Heart left ventricle (tissue), 16 donors: Measurements from ENCODE around the gene ZBTB20. TPM values are rescaled to one million over a fixed set of nuclear protein-coding genes. Genes with fewer than 3 reads are reported as not detected.

Source experiments
- ATAC-seq, 4 donors: fragments of 200-7000 bp; cut with Tn5 transposase; one replicate each; pipeline ENCODE4 v1.9.1; 2020 to 2022; ENCODE audit warnings: moderate library complexity in 4 of 4, mild to moderate bottlenecking in 3 of 4, moderate number of reproducible peaks in 1 of 4
- DNase-seq, 5 donors: peaks; one replicate each; pipeline ENCODE4 v3.0.0-alpha.2; 2020
- H3K27ac ChIP-seq, 12 donors: fragments of 200-600 bp; sonication (generic) in 4 of 12; one replicate each; pipeline versions ENCODE4 v1.5.0 to v1.8.0; 2016 to 2022; ENCODE audit warnings: mild to moderate bottlenecking in 2 of 12
- H3K27me3 ChIP-seq, 9 donors: fragments of 200-600 bp; sonication (generic) in 2 of 9; one replicate each; pipeline versions ENCODE4 v1.5.1 to v1.8.0; 2016 to 2022; ENCODE audit warnings: mild to moderate bottlenecking in 3 of 9
- H3K36me3 ChIP-seq, 9 donors: fragments of 200-600 bp; sonication (generic) in 2 of 9; one replicate each; pipeline versions ENCODE4 v1.5.0 to v1.8.0; 2018 to 2022; ENCODE audit warnings: mild to moderate bottlenecking in 2 of 9
- H3K4me1 ChIP-seq, 12 donors: fragments of 200-600 bp; sonication (generic) in 4 of 12; one replicate each; pipeline versions ENCODE4 v1.5.0 to v1.8.0; 2016 to 2022; ENCODE audit warnings: mild to moderate bottlenecking in 3 of 12
- H3K4me3 ChIP-seq, 12 donors: fragments of 200-600 bp; sonication (generic) in 4 of 12; one replicate each; pipeline versions ENCODE4 v1.5.0 to v1.8.0; 2017 to 2022; ENCODE audit warnings: mild to moderate bottlenecking in 9 of 12, moderate library complexity in 4 of 12
- H3K9me3 ChIP-seq, 12 donors: fragments of 200-600 bp; sonication (generic) in 4 of 12; one replicate each; pipeline versions ENCODE4 v1.5.0 to v1.8.0; 2016 to 2022; ENCODE audit warnings: mild to moderate bottlenecking in 1 of 12
- POLR2A ChIP-seq, 2 donors: fragments of 450-650 bp; IDR thresholded peaks; one replicate each; pipeline ENCODE4 v1.6.1; 2017; ENCODE audit warnings: antibody characterized with exemption in 2 of 2, mild to moderate bottlenecking in 2 of 2, moderate library complexity in 2 of 2
- WGBS, 4 donors: extraction: QIAGEN DNeasy Blood & Tissue Kit in 2 of 4; methylation state at CpG; one replicate each; pipeline versions ENCODE4 v1.1.5 to v1.1.7; 2013 to 2018; 5-methylcytosine and 5-hydroxymethylcytosine counted together
- intact Hi-C, 10 donors: fragments of 100-400 bp; cut with DNase I; formaldehyde crosslinking; loops; one replicate each; pipeline versions ENCODE4 v1.11.1 to v1.14.2; 2022
- polyA plus RNA-seq, 2 donors: library from polyadenylated mRNA; stranded (reverse); fragments of 200-250 nt; gene quantifications; one replicate each; pipeline ENCODE4 v1.2.3, GENCODE V29; 2013
- total RNA-seq, 9 donors: library from RNA; depleted of rRNA in 2 of 9; stranded (reverse); fragments of >200 nt in 2 of 9; fragmentation: NEBNext Ultra II Directional in 3 of 9; extraction: Animal tissue kit (Norgen Biotek cat#: 25700) in 3 of 9; gene quantifications; one replicate each; pipeline versions ENCODE4 v1.1.0 to v1.2.4, GENCODE V29; 2016 to 2023
- TF ChIP-seq, protein P1 (sequence below), 12 donors: fragments of 200-600 bp; sonication (generic) in 4 of 12; IDR thresholded peaks; one replicate each; pipeline versions ENCODE4 v1.5.0 to v1.8.0; 2018 to 2022; ENCODE audit warnings: antibody characterized with exemption in 12 of 12, mild to moderate bottlenecking in 5 of 12
- donor health status: ischemic (EF 13 %, LVEDD 7.1; RV severe dilation, severe dysfunction).
- donor health status: healthy with polysubstance abuse.
- donor health status: DM: no; HTN: yes; CAD: no.
- donor health status: DM: no; HTN: no; CAD: no.
- donor health status: ischemic (EF 25% LVEDD 6.9; RV normal size, moderate dysfunction).
- donor health status: ischemic (EF 25% LVEDD 5.7; RV mildly dilated, moderate dysfunction).
- donor health status: healthy.
- donor health status: DM: yes; HTN: yes; CAD: no.
- donor health status: ischemic (EF 35%, LVEDD 5.7; RV mildly dilated, moderate dysfunction).
- donor health status: nonischemic (EF 11% LVEDD 7.7; RV severe dilation, severe dysfunction).
- donor health status: DM: yes; HTN: yes; CAD: no.
- donor health status: PGD.
- donor health status: ischemic (EF 29% LVEDD 5.4; RV normal size, mild dysfunction).
- donor health status: nonischemic (EF 23%, LVEDD 6.1; RV moderate dilation, normal function).

The ZBTB20 gene
- total and polyA plus RNA-seq, 11 donors: 6.2 to 109 (median 77.3) TPM

DNA sequence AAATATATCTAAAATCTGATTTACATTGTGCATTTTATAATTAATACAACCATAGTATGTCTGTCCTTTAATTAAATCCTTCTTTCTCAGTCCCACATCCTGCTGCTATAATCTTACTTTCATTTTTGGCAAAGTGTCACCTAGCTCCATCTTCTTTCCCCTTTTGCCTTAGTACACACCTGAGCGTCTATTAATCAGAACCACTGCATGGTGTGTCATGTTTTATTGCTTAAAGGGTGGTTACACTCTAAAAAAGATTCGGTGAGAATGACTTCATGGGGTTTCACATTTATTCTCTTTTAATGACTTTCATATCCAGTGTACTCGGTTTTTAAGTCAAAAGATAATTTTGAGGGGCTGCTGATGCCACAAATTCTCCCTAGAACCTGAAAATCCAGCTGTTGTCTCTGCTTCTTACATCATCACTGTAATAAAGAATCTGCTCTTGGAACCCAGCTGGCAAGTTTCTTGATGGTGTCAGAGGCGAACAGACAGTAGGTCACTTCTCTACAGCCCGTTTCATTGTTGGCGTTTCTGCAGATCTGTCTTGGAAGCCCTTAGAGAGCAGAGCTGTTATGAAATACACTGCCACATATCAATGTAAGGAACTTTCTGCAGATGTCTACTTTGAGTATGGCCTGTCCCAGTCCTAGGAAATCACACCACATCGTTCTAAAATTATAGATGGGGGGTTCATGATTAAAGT, 753.6 kb downstream of the ZBTB20 start:
- Histone ChIP-seq H3K27me3 (no peaks in the 10 kb centered on the region), H3K4me3 (no peak overlapping the region), H3K4me1 (peaks cover 0 to 33% (median 12%) of the 10 kb centered on the region in 12 donors), H3K9me3 (no peaks in the 10 kb centered on the region), H3K36me3 (peaks cover 0 to 7% (median 5%) of the 10 kb centered on the region in 9 donors), H3K27ac (peak overlapping the region in 3 of 12 donors; percentile 2 to 20 (median 15))
- ATAC-seq (peak in 3 of 4 donors; percentile 47 to 76 (median 58)), DNase-seq (peak in 3 of 5 donors; percentile 25 to 42 (median 33))
- TF ChIP-seq, protein P1, sequence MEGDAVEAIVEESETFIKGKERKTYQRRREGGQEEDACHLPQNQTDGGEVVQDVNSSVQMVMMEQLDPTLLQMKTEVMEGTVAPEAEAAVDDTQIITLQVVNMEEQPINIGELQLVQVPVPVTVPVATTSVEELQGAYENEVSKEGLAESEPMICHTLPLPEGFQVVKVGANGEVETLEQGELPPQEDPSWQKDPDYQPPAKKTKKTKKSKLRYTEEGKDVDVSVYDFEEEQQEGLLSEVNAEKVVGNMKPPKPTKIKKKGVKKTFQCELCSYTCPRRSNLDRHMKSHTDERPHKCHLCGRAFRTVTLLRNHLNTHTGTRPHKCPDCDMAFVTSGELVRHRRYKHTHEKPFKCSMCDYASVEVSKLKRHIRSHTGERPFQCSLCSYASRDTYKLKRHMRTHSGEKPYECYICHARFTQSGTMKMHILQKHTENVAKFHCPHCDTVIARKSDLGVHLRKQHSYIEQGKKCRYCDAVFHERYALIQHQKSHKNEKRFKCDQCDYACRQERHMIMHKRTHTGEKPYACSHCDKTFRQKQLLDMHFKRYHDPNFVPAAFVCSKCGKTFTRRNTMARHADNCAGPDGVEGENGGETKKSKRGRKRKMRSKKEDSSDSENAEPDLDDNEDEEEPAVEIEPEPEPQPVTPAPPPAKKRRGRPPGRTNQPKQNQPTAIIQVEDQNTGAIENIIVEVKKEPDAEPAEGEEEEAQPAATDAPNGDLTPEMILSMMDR (IDR thresholded peaks at IDR 0.05): no peak
- no peak for TF ChIP-seq POLR2A (IDR thresholded peaks at IDR 0.05)
- intact Hi-C loops: no loop called here
- 77 to 87% (median 83%) methylated on average over 7 of the region's 7 CpGs for WGBS, 4 donors

- intact Hi-C loops: no loop called here
- Histone ChIP-seq H3K27me3 (no peaks in the 10 kb centered on the region), H3K9me3 (no peaks in the 10 kb centered on the region), H3K4me1 (peaks cover 0 to 33% (median 12%) of the 10 kb centered on the region in 12 donors), H3K4me3 (no peak overlapping the region), H3K36me3 (peaks cover 0 to 13% (median 12%) of the 10 kb centered on the region in 9 donors), H3K27ac (no peak overlapping the region)
- TF ChIP-seq, protein P1 (IDR thresholded peaks at IDR 0.05): no peak
- TF ChIP-seq POLR2A (IDR thresholded peaks at IDR 0.05): no peak
- 96 to 98% (median 97%) methylated on average over 2 of the region's 2 CpGs for WGBS, 4 donors
- ATAC-seq (no peak), DNase-seq (no peak)
These were observed 754.3 kb downstream of the ZBTB20 start for GRCh38 chr3:114392831-114393230.

- 93 to 97% (median 97%) methylated on average over 4 of the region's 4 CpGs for WGBS, 4 donors
- peaks cover 0 to 32% (median 17%) of the 10 kb centered on the region in 9 donors for H3K36me3 ChIP-seq
- H3K27ac ChIP-seq: no peak overlapping the region
- peaks cover 0 to 33% (median 10%) of the 10 kb centered on the region in 12 donors for H3K4me1 ChIP-seq
- DNase-seq (no peak), ATAC-seq (no peak)
- H3K27me3 ChIP-seq: no peaks in the 10 kb centered on the region
- H3K4me3 ChIP-seq: no peak overlapping the region
- H3K9me3 ChIP-seq: no peaks in the 10 kb centered on the region
- TF ChIP-seq POLR2A (IDR thresholded peaks at IDR 0.05): no peak
- TF ChIP-seq, protein P1 (IDR thresholded peaks at IDR 0.05): no peak
- intact Hi-C loops: loop anchor here in 6 of 10 donors (10.0 kb wide), 7 partner anchors 196 to 1306 kb away; no protein-coding TSS in a partner anchor
These were observed 757.9 kb downstream of the ZBTB20 start for GRCh38 chr3:114389156-114389555.

DNA sequence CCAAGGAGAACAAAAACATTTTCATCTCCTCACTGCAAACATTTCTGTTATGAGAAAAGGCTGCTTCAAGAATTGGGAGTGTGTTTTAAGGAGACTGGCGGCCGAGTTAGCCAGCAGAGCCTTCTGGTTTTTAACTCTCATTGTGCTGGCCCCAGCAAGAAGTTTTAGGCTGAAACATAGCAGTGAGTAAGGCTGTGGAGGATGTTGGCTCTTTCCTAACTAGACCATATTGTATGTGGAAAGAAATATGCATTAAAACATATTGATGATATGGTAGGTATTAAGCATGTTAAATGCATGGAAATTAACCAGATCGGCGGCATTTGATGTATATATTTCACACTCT, 762.6 kb downstream of the ZBTB20 start:
- H3K4me1 ChIP-seq: peaks cover 3 to 48% (median 32%) of the 10 kb centered on the region in 12 donors

More for the DNA sequence above, 762.6 kb downstream of the ZBTB20 start:
- WGBS, 4 donors: 45 to 58% (median 49%) methylated on average over 4 of the region's 4 CpGs
- DNase-seq: no peak
- peak overlapping the region in 10 of 12 donors; percentile 31 to 57 (median 44) for H3K4me3 ChIP-seq
- no peak for TF ChIP-seq POLR2A (IDR thresholded peaks at IDR 0.05)
- TF ChIP-seq, protein P1 (IDR thresholded peaks at IDR 0.05): no peak
- peak overlapping the region; percentile 50 to 83 (median 72) for H3K27ac ChIP-seq
- intact Hi-C loops: loop anchor here (1.0 to 10.0 kb wide), 13 partner anchors 33 to 1310 kb away; partner anchors contain the start of gene ZBTB20 (in 1 of the 10)
- H3K27me3 ChIP-seq: no peaks in the 10 kb centered on the region
- peaks cover 0 to 45% (median 19%) of the 10 kb centered on the region in 9 donors for H3K36me3 ChIP-seq
- no peaks in the 10 kb centered on the region for H3K9me3 ChIP-seq
- ATAC-seq: peak in 2 of 4 donors; percentile 2 to 16
